Stimulated activated naive CD4-positive, alpha-beta T cell (primary cell): ENCODE results near the gene NRCAM.

Source experiments
- DNase-seq, 6 experiments: peaks; one replicate each; lab custom pipeline; 2025; lab: John Stamatoyannopoulos, UW

Gene NRCAM

DNA sequence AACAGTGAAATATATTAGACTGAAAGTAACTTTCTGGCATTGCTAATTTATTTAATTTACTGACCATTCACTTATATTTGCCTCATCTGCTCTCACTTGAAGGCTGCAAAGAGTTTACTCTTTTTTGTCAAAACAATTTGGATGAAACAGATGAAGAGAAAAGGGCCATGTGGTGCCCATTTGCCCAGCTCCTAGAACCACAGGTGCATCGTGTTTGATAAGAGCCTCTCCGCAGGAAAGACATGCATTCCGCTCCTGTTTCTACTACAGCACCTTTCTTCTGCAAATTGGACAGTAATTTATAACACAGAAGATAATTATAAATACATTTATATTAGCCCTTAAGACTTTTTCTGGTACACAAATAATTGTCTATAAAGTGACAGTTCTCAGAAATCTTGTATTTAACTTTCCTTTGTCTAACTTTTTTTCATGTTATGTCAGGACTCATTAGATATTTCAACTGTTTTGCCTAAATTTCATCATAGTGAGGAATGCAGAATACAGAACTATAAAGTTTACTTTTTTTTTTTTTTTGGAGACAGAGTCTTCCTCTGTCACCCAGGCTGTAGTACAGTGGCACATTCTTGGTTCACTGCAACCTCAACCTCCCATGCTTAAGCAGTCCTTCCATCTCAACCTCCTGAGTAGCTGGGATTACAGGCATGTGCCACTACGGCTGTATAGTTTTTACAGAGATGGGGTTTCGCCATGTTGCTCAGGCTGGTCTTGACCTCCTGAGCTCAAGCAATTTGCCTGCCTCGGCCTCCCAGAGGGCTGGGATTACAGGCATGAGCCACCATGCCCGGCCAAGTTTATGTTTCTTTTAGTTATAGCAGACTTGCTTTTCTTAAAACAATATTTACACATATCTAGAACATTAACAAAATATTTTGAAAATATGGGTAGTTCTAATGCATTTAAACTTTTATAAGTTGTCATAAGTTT lies 326.9 kb downstream of the NRCAM start:
- no peak for DNase-seq

DNA sequence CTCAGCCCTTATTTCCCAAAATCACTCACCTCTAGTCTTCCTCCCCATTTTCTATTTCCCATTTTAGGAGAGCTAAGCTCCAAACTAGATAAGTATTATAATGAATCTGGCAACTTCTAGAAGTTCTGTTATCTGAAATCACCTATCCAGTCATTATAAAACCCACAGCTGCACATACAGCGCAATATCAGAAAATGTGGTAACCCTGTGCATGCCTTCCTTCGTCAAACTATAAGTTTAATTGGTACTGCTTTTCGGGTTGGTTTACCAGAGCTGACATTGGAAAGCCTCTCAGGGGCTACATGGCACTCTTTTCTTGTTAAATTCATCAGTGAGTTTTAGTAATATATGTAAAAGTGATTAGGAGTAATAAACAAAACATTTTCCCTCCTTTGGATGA lies 327.7 kb downstream of the NRCAM start:
- no peak for DNase-seq

DNA sequence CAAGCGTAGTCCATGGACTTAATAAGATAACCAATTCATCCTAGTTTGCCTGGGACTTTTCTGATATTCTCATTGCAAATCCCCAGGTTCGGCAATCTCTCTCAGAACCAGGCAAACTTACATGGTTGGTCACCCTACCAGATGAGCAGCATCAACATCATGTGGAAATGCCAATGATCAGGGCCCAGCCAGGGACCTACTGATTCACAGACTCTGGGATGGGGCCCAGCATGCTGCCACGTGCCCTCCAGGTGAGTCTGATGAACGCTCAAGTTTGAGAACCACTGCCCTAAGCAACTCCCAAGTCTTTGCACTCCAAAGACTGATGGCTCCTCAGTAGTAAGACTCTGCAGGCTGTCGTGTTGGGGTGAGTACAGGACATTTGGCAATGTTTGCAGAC lies 328.8 kb downstream of the NRCAM start:
- no peak for DNase-seq

DNA sequence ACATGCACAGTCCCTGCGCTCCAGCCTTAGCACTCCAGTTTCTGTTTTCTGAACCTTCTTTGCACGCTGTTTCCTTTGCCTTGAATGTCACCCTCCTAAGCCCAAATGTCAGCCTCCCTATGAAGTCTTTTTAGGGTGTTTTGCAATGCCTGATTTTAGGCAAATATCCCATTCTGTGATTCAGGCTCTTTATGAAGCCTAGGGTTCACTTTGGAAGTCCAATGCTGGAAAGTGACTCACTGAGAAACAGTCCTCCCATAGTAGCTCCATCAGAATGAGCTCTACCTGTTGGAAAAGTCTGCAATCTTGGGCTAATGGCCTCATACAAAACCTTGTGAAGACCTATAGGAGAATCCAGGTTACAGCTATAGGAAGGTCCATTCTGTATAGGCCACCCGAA lies 331.4 kb downstream of the NRCAM start:
- DNase-seq: no peak

DNA sequence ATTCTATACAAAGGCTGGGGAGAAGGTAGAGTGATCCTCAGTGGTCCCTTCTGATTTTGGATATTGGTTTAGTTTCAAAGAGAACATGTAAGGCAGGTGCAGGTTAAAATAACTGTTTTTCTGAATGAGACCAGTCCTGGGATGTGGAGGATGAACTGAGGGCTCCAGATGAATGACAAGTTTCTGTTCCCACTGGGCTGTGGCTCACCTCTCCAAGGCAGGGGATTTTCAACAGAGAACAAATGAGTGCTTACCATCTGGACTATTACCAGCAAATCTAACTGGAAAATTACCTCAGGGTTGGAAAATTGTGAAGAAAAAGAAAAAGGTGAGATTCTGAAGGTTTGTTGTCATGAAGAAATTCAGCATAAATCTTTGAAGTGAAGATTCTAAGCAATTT lies 334.1 kb downstream of the NRCAM start:
- no peak for DNase-seq

DNA sequence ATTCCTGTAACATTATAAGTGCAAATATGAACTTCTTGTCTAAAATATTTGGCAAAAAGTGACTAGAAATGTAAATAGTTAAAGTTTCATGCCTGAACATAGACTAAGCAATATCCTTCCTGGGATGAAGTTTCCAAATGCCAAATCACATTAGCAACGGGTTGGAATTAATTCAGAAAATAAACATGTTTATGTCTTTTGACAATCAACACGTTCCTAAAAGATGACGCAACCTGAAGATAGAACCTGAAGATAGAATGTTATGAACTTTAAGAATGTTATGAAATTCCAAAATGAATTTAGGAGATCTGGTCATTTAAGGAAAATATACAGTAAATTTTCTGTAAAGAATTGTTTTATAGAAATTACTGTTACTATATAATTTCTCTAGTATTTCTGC lies 335.3 kb downstream of the NRCAM start:
- no peak for DNase-seq

DNA sequence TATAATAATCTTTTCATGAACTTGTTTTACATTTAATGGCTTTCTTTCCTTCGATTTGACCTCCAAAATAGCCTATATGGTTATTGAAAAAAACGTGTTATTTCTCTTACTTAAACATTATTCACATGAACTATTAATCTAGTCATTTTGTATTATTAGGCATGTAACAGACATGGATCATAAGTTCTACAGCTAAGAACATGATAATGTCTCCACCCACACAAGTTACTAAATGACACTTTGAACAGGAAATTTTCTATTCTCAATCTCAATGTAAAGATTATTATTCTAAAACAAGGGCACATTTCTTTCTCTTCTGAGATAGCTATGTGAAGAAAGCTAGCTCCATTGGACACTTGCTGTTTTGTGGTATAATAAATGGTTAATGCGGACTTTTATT lies 336.0 kb downstream of the NRCAM start:
- DNase-seq: no peak

DNA sequence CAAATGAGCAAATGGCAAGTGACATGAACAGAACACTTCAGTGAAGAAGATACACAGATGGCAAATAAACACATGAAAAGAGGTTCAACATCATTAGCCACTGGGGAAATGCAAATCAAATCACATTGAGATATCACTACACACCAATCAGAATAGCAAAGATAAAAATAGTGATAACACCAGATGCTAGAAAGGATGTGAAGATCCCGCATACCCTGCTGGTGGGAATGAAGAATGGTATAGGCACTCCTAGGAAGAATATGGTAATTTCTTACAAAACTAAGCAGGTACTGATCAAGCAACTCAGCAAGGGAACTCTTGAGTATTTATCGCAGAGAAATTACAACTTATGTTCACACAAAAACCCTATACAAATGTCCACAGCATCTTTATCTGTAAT lies 337.3 kb downstream of the NRCAM start:
- no peak for DNase-seq

DNA sequence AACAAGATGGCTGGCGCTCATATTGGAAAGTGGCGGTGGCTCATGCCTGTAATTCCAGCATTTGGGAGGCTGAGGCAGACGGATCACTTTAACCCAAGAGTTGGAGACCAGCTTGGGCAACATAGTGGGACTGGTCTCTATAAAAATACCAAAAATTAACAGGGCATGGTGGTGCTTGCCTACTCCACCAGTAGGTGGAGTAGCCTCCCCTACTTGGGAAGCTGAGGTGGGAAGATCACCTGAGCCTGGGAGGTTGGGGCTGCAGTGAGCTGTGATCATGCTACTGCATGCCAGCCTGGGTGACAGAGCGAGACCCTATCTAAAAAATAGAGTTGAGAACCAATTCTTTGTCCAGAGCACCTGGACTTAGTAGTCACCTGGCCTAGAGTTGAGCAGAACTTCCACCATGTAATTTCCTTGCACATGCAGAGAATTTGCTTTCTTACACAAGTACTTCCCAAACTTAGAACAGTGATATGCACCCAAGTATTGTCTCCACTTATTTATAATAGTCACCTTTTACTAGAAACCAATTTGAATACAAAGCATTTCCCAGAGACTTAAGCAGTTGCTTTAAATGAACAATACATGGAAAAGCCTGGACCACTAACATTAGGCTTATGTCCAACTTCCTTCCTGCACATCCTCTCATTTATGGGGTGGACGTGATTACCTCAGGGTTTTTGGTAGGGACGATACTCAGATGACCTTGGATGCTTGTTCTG lies 342.0 kb downstream of the NRCAM start:
- no peak for DNase-seq

DNA sequence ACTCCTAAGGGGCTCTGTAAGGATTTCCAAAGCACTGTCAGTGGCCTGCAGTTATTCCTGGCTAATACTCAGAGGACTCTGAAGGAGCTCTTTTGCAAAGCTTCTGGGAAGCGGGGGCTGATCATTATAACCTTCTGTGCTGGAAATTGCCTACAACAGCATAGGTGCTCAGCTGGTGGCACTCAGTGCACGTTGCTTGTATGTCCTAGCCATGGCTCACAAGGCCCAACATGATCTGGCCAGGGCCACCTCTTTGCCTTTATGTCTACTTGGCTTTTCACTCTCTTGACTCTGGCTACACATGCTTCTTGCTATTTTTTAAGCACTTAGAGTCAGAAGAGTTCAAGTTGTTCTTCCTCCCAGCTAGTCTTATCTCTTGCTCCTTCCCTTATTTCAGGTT lies 343.6 kb downstream of the NRCAM start:
- DNase-seq: no peak

DNA sequence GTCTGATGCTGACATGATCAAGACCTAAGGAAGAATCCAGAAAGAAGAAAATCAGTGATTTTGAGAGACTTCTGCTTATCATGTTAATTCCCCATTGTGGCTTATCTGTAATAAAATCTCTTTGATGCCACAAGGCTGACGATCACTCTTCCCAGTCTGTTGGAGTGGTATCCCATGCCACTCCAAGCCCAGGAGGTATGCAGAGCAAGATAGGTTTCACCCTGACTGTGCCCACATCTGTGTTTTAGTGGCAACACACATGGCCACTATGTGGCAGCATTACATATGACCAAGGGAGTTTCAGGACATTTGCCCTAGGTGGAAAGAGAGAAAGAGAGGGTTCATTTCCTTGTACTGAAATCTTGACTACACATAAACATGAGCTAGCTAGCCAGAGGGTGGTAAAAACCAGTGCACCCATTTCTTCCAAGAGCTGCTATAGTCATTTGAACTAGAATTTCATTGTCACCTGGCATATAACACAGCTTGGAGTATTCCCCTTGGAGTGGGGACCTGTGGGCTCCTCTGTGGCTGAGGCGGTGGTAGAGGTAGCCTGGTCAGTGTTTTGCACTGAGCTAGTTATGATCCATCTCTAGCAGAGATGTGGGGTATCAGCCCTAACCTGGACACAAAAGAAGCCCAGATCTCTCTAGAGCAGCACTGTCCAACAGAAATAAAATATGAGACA lies 346.9 kb downstream of the NRCAM start:
- DNase-seq: no peak

DNA sequence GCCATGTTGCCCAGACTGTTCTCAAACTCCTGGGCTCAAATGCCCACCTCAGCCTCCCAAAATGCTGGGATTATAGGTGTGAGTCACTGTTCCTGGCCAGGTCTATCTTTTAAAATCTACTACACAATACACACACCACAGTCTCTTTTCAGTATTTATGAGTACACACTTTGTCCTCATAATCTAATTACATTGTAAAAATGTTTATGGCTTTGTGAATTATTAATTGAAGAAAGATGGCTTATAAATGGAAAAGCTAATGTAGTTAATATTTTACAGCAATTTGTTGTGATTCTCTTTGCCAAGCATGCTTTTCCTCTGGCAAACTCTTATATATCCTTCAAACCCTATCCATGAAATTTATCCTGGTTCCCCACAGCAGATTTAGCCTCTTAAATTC lies 348.1 kb downstream of the NRCAM start:
- DNase-seq: no peak

DNA sequence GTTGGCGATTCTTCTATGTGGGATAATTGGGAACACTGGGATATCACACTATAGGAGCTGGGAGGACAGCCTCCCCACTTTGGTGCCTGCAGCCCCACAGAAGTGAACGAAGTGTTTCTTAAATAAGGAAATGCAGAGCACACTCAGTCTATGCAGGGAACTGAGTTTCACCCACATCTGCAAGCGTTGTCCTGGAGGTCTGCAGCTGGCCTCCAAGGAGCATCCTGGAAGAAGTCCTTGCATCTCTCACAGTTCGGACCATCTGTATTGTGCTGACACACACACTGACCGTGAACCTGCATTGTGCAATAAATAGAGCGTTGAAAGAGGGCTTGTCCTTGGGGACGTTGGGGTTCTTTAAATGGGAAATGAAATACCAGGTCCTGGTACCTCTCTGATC lies 351.9 kb downstream of the NRCAM start:
- no peak for DNase-seq

DNA sequence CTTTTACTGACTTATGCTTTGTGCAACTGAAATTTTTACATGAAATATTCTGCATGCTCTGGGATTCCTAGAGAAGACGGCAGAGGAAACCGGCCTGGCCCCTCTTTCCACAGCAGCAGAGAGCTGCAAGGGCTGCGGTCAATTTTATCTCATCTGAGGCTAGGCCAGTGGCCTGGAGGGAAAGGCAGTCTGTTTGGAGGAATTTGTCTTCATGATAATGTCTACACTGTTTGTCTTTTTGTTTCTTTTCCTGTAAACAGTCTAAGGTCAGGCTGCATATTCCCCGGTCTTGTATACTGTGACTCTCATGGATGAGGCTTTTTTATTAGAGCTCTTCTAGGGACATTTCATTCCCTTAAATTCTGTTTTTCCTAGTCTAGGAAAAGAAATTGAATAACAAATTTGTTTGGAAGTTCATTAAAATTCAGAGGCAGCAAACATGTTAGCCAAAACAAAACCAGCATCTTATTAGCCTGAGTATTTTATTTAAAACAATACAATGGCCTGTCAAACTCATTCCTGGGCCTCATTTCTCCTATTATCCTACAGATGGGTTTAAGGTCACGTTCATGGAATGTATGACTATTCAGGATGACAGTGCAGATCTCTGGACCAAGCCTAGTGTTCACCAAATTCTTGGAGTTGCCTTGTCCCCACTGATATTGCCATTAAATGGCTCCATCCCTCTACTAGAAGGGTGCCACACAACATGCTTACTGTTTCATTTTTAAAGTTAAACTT lies 352.5 kb downstream of the NRCAM start:
- DNase-seq: no peak

DNA sequence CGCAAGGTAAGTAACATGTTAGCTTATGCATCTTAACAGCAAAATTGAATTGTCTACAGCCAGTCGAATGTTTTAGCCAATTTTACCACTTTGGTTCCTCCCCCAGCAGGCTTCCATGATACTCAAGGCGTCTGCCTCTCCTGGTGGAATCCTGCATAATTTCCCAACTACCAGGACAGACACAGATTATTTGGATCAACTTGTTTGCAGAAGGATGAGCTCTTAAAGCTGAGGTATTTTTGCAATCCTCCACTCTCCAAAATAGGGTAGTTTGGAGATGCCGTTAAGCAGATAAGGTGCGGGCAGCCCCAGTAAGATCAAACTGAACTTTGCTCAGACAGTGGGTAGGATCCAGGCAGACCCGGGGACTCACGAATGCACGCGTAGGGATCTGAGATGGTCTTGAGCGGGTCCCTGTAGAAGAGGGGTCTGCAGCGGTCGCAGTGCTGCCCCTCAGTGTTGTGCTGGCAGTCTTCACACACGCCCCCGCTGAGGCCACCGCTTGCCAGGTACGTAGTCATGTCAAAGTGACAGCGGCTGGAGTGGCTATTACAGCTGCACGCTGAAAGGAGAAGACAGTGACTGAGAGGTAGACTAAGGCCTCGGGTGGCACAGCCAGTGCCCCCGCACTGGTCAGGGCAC lies 353.4 kb downstream of the NRCAM start:
- DNase-seq: no peak

DNA sequence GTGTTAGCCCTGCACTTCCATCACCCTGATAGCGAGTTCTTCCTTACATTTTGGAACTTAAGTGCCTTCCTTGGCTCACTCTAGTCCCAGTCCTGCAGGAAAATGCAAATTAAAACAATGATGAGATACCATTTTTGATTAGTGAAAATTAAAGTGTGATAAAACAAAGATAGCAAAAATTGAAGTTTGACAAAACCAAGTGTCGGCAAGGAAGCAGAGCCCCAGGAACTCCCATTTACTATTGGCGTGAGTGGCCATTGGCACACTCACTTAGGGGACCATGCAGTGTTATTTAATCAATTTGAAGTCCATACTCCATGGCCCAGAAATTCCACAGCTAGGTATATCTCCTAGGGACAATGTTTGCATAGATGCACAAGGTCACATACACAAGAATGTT lies 354.5 kb downstream of the NRCAM start:
- no peak for DNase-seq

DNA sequence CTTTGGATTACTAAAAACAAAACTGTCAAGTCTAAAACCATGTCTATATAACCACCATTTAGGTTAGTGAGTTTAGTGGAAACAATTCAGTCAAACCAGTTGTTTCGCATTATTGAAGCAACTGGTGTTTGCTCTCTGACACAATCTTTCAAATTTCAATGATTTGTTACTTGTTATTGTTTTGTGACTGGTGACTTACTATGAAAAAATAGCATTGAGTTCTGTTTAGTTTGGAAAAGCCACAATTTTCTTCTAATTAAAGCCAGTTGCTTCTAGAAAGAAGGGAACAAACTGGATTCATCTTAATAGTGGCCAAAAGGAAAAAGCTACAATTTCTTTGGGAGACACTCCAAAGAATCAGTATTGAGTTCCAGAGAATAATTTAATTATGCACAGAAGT lies 356.5 kb downstream of the NRCAM start:
- DNase-seq: no peak

DNA sequence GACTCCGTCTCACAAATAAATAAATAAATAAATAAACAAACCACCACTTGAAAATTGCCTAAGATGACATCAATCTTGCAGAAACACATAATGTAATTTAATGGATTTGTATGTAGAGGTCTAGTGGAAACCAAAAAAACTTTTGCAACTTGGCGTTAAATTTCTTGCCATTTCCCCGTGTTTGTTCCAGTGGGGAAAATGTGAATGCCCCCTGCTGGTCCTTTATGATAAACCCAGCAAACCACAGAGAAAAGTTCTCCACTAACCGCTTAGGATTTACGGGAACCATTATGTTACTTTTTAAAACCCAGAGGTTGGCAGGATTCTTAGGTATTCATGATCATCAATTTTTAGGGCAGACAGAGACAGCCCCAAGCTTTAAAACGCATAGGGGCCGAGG lies 358.5 kb downstream of the NRCAM start:
- no peak for DNase-seq
